GM21723 (cell line): ENCODE results near the gene LAMB4.

Source experiments
- ATAC-seq: cut with Tn5 transposase; IDR thresholded peaks from one replicate; pipeline ENCODE4 v1.9.1; 2021; ENCODE audit warnings: mild to moderate bottlenecking, moderate library complexity; ENCODE audit not compliant: unreplicated experiment

LAMB4 gene

GRCh38 chr7:108143658-108144420 lies 13.7 kb upstream of the LAMB4 start:
- ATAC-seq: no peak

GRCh38 chr7:108142675-108143259 lies 12.6 kb upstream of the LAMB4 start:
- no peak for ATAC-seq

GRCh38 chr7:108142180-108142579 lies 12.0 kb upstream of the LAMB4 start:
- ATAC-seq: no peak

- no peak for ATAC-seq
Observed at GRCh38 chr7:108140671-108141070, 10.5 kb upstream of the LAMB4 start.

GRCh38 chr7:108138911-108139310 lies 8.8 kb upstream of the LAMB4 start:
- no peak for ATAC-seq

- no peak for ATAC-seq
Observed at GRCh38 chr7:108137993-108138392, 7.8 kb upstream of the LAMB4 start.

- no peak for ATAC-seq
Observed at GRCh38 chr7:108137040-108137439, 6.9 kb upstream of the LAMB4 start.

GRCh38 chr7:108136191-108136688 lies 6.1 kb upstream of the LAMB4 start:
- ATAC-seq: peak; percentile 35

- ATAC-seq: peak; percentile 98
Observed at GRCh38 chr7:108135446-108136190, 5.5 kb upstream of the LAMB4 start.

GRCh38 chr7:108134486-108134885 lies 4.3 kb upstream of the LAMB4 start:
- ATAC-seq: no peak

GRCh38 chr7:108132551-108133265 lies 2.5 kb upstream of the LAMB4 start:
- no peak for ATAC-seq

- ATAC-seq: no peak
Observed at GRCh38 chr7:108129018-108129965, 869 bp downstream of the LAMB4 start.

- no peak for ATAC-seq
Observed at GRCh38 chr7:108128514-108128913, 1.6 kb downstream of the LAMB4 start.

- no peak for ATAC-seq
Observed at GRCh38 chr7:108127461-108127860, 2.7 kb downstream of the LAMB4 start.

GRCh38 chr7:108124820-108125219 lies 5.3 kb downstream of the LAMB4 start:
- no peak for ATAC-seq

GRCh38 chr7:108122181-108122580 lies 8.0 kb downstream of the LAMB4 start:
- ATAC-seq: no peak

- ATAC-seq: no peak
Observed at GRCh38 chr7:108120933-108121332, 9.2 kb downstream of the LAMB4 start.

- ATAC-seq: no peak
Observed at GRCh38 chr7:108120196-108120595, 10.0 kb downstream of the LAMB4 start.

- no peak for ATAC-seq
Observed at GRCh38 chr7:108118959-108119358, 11.2 kb downstream of the LAMB4 start.
